Urothelium cell line (cell line): ENCODE measurements around the gene KIAA0825.
"Not testable (repeated sequence)": the region's sequence is repeated elsewhere in the genome, so short reads cannot be mapped to it uniquely, and the experiment has no call there.

ENCODE experiments used
- DNase-seq: peaks from one replicate; pipeline ENCODE4 v3.0.0; 2011; ENCODE audit warnings: low spot score, mixed read lengths
- FAIRE-seq: peaks from 2 replicates; lab custom pipeline; 2011; peaks lifted over from hg19 to GRCh38; lab: Jason Lieb, UNC

KIAA0825 gene

GRCh38 chr5:94388773-94389514 lies 229.5 kb downstream of the KIAA0825 start:
- no peak for FAIRE-seq

GRCh38 chr5:94385767-94386166 lies 232.6 kb downstream of the KIAA0825 start:
- no peak for FAIRE-seq
- DNase-seq = no peak

More at GRCh38 chr5:94388773-94389514, 229.5 kb downstream of the KIAA0825 start:
- DNase-seq = no peak

DNA sequence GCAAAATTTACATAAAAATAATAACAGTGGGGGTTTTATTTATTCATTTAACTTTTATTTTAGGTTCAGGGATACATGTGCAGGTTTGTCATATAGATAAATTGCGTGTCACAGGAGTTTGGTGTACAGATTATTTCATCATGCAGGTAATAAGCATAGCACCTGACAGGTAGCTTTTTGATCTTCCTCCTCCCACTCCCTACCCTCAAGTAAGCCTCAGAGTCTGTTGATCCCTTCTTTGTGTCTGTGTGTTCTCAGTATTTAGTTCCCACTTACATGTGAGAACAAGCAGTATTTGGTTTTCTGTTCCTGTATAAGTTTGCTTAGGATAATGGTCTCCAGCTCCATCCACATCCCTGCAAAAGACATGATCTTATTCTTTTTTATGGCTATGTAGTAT lies 240.3 kb downstream of the KIAA0825 start:
- no peak for FAIRE-seq

DNA sequence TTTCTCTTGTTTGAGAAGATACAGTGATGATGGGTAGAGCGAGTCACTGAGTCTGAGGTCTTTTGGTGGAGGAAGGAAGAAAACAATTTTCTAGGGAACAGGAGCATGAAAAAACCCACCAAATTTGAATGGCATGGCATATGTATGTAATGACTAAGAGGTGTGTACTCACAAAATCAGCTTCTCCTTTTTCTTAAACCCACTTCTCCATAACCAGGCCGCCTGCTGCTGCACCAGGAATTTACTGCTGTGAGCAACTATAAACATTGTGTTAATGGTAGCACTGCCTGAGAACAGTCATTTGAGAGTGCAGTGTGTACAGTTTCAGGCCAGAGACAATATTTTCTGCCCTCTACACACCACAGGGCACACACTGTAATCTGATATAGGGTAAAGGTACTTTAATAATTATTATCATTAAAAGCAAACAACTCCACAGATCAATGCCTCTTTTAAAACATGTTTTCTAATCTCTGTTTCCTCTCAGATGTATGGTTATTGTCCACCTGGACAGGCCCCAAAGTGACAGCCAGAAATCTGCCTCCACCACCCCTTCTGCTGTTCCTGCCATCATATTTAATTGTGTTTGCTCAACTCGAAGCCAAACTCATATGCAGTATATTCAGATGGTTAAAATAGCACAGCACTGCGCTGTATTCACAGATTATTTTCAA lies 241.6 kb downstream of the KIAA0825 start:
- DNase-seq (no peak), FAIRE-seq (no peak)

More for the DNA sequence above, 240.3 kb downstream of the KIAA0825 start:
- no peak for DNase-seq

DNA sequence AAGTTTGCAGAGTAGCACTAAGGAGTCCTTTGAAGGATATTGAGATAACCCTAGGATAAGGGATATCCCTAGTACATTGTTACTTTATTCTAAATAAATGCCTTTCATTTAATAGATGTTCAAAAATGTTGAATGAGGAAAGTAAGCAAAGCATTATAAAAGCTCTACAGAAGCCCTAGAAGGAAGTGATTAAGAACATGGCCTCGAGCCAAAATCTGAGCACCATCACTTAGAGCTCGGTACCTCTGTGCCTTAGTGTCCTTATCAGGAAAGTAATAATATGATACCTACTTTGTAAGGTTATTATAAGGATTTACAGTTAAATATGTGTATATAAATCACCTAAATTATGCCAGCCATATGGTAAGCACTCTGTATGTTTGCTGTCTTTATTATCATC lies 242.6 kb downstream of the KIAA0825 start:
- DNase-seq (no peak), FAIRE-seq (no peak)

DNA sequence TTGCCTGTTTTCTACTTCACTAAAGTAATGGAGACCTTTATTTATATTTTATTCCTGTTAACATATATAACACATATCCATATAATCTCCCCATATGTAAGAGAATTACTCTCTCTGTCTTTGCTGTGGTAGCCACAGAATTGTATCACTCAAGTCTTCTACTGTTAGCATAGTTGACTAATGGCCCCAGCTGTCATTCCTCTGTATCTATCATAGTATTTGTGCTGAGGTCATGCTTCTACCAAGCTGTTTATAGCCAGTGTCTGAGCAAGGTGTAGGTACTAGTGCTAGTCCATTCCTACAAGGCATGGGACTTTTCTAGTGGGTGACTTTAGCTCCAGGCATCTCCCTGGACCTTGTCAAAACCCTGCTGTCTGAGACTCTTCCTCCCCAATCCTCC lies 244.1 kb downstream of the KIAA0825 start:
- DNase-seq = no peak
- FAIRE-seq = no peak

DNA sequence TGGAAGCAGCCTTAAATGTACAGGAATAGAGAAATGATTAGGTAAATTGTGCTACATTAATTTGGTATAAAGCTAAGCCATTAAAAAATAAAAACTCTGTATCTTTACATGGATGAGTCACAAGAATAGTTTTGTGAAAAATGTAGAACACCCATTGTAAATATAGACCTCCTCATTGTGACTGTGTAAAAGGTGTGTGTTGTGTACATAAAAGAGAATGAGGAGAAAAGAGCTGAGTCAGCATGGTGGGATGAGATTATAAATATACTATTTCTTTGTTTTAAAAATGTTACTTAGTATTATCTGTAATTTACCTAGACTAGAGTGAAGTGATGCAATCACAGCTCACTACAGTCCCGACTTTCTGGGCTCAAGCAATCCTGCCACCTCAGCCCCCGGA lies 250.5 kb downstream of the KIAA0825 start:
- FAIRE-seq (no peak), DNase-seq (no peak)

- no peak for DNase-seq
- no peak for FAIRE-seq
Measured at GRCh38 chr5:94366811-94367210, 251.6 kb downstream of the KIAA0825 start.

- no peak for DNase-seq
- no peak for FAIRE-seq
Measured at GRCh38 chr5:94362857-94363256, 255.5 kb downstream of the KIAA0825 start.

GRCh38 chr5:94361832-94362796 lies 256.3 kb downstream of the KIAA0825 start:
- DNase-seq (no peak), FAIRE-seq (no peak)

DNA sequence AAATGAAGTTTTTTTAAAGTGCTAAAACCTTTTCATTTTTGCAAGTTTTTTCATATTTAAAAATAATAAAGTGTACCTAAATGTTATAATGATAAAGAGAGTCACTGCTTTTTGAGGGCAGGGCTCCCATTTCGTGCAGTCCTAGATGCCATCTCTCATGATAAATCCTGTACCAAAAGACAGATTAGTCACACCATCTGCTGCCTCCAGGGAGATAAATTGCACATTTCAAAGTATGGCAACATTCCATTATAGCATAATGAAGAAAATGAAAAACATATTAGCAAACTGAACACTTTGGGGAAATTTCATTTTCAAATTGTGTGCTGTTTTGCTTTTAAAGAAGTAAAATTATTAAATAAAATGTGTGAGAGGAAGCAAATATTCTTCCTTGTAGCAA lies 257.2 kb downstream of the KIAA0825 start:
- FAIRE-seq = no peak
- no peak for DNase-seq

- DNase-seq (no peak), FAIRE-seq (no peak)
Measured at GRCh38 chr5:94360382-94361130, 257.8 kb downstream of the KIAA0825 start.

GRCh38 chr5:94359880-94360279 lies 258.5 kb downstream of the KIAA0825 start:
- FAIRE-seq = no peak
- DNase-seq = no peak

DNA sequence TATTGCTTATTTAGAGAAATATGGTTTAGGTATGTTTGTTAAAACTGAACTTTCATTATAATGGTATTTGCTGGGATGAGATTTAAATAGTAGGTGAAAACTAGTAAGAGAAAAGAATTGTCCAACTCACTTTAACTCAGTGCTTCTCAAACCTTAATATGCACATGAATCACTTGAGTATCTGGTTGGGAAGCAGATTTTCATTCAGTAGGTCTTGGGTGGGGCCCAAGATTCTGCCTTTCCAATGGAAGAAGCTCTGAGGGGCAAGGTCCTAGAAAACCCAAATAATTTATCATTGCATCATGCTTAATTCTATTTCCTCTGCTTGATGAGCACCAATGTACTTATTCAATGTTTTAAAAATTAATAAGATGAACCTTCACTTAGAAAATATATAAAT lies 262.6 kb downstream of the KIAA0825 start:
- DNase-seq = no peak
- FAIRE-seq = no peak

- DNase-seq, FAIRE-seq: not testable (repeated sequence)
Measured at GRCh38 chr5:94354837-94355485, 263.4 kb downstream of the KIAA0825 start.

- DNase-seq (no peak), FAIRE-seq (no peak)
Measured at GRCh38 chr5:94353605-94354004, 264.8 kb downstream of the KIAA0825 start.

GRCh38 chr5:94347130-94347529 lies 271.3 kb downstream of the KIAA0825 start:
- FAIRE-seq (no peak), DNase-seq (no peak)

GRCh38 chr5:94345257-94345656 lies 273.1 kb downstream of the KIAA0825 start:
- no peak for FAIRE-seq

GRCh38 chr5:94337617-94338016 lies 280.8 kb downstream of the KIAA0825 start:
- no peak for FAIRE-seq

More at GRCh38 chr5:94345257-94345656, 273.1 kb downstream of the KIAA0825 start:
- no peak for DNase-seq

GRCh38 chr5:94335936-94336335 lies 282.5 kb downstream of the KIAA0825 start:
- DNase-seq = no peak
- FAIRE-seq = no peak

More at GRCh38 chr5:94337617-94338016, 280.8 kb downstream of the KIAA0825 start:
- no peak for DNase-seq
